ENCODE data around the gene PLPPR1.

GRCh38 chr9:101081641-101082040, 53.1 kb downstream of the PLPPR1 start:
- TF ChIP-seq EZH2 (IDR thresholded peaks at IDR 0.05; ENCODE audit: borderline replicate concordance, low read depth, low read length, severe bottlenecking): no peak
- TF ChIP-seq, protein P1, sequence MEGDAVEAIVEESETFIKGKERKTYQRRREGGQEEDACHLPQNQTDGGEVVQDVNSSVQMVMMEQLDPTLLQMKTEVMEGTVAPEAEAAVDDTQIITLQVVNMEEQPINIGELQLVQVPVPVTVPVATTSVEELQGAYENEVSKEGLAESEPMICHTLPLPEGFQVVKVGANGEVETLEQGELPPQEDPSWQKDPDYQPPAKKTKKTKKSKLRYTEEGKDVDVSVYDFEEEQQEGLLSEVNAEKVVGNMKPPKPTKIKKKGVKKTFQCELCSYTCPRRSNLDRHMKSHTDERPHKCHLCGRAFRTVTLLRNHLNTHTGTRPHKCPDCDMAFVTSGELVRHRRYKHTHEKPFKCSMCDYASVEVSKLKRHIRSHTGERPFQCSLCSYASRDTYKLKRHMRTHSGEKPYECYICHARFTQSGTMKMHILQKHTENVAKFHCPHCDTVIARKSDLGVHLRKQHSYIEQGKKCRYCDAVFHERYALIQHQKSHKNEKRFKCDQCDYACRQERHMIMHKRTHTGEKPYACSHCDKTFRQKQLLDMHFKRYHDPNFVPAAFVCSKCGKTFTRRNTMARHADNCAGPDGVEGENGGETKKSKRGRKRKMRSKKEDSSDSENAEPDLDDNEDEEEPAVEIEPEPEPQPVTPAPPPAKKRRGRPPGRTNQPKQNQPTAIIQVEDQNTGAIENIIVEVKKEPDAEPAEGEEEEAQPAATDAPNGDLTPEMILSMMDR (IDR thresholded peaks at IDR 0.05; ENCODE audit: extremely low read depth in 1 of 2, insufficient read depth in 1 of 2, low read depth in 1 of 2, low read length in 2 of 2): no peak
- no peak for TF ChIP-seq POLR2AphosphoS5 (IDR thresholded peaks at IDR 0.05; ENCODE audit: insufficient read depth, low read depth, low read length)
- TF ChIP-seq MYC (IDR thresholded peaks at IDR 0.05; ENCODE audit: low read depth, low read length): no peak
- TF ChIP-seq GATA2 (IDR thresholded peaks at IDR 0.05; ENCODE audit: insufficient read depth, insufficient read length, low read depth, low read length): no peak
